Right kidney (tissue), 1 donor: Measurements from ENCODE around the gene CSMD2.
"Not testable (repeated sequence)": the region's sequence is repeated elsewhere in the genome, so short reads cannot be mapped to it uniquely, and the experiment has no call there.

Experiments used
- DNase-seq: peaks from one replicate; pipeline ENCODE4 v3.0.0-alpha.2; 2016

CSMD2 gene

GRCh38 chr1:34108711-34109110 is 56.3 kb downstream of the CSMD2 start:
- DNase-seq: no peak

DNA sequence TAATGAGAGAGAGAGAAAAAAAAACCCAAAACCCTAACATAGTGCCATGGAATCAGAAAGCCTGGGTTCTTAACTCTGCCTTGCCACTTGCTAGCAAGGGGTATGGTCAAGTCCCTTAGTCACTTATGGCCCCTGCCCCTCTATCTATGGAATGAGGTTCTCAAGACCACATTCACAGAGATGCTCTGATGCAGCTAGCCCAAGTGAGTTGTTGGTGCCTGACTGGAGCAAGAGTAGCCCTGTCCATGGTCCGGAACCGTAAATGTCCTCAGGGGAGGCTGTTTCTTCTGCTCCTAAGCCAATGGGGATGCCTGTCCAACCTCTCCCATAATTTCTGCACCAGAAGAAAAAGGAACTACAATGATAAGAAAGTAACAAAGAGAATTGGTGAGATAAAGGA is 56.8 kb downstream of the CSMD2 start:
- DNase-seq: no peak

DNA sequence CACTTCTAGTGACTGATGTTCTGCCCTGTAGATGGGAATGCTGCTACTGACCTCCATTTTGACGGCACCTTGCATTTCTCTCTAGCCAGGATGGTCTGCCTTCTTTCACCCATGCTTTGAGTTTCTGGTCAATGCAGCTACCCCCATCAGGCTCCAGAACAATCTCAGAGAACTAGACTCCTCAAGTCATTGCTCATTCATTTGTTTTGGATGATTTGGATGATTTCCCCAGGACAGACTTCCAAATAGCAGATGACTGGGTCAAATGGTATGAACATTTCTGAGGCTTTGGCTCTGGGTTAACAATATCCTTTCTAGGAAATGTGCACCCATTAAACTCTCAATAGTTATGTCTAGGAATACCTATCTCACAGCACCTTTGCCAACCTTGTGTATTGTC is 63.9 kb downstream of the CSMD2 start:
- no peak for DNase-seq

GRCh38 chr1:34100332-34100731 is 64.7 kb downstream of the CSMD2 start:
- DNase-seq: no peak

- DNase-seq: not testable (repeated sequence)
These were observed 72.6 kb downstream of the CSMD2 start for GRCh38 chr1:34092399-34092798.

- no peak for DNase-seq
These were observed 75.3 kb downstream of the CSMD2 start for GRCh38 chr1:34089731-34090130.

DNA sequence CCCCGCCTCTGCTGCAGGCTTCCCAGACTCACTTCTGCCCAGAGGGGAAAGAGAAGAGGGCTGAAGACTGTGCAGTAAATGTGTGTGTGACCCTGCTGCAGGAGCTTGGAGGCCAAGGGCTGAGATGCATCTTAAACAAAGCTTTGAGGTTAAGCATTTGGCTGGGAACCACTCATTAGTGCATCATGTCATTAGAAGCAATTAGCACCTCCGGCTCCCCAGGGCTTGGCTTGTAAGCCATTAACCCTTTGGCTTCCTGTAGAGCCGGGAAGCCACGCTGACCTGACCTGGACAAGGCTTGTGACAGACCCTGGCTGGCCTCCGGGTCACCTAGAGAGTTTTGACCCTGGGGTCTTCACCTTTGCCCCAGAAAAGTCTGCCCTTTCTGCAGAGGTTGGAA is 77.0 kb downstream of the CSMD2 start:
- DNase-seq: no peak

GRCh38 chr1:34086561-34086960 is 78.5 kb downstream of the CSMD2 start:
- no peak for DNase-seq

- DNase-seq: no peak
These were observed 81.1 kb downstream of the CSMD2 start for GRCh38 chr1:34083974-34084373.

DNA sequence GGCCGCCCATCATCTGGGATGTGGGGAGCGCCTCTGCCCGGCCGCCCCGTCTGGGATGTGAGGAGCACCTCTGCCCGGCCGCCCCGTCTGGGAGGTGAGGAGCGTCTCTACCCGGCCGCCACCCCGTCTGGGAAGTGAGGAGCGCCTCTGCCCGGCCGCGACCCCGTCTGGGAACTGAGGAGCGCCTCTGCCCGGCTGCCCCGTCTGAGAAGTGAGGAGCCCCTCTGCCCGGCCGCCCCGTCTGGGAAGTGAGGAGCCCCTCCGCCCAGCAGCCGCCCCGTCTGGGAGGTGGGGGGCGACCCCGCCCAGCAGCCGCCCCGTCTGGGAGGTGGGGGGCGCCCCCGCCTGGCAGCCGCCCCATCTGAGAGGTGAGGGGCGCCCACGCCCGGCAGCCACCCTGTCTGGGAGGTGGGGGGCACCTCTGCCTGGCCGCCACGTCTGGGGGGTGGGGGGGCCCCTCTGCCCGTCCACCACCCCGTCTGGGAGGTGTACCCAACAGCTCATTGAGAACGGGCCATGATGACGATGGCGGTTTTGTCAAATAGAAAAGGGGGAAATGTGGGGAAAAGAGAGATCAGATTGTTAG is 82.9 kb downstream of the CSMD2 start:
- DNase-seq: not testable (repeated sequence)

- no peak for DNase-seq
These were observed 86.6 kb downstream of the CSMD2 start for GRCh38 chr1:34078383-34078782.

- DNase-seq: no peak
These were observed 89.5 kb downstream of the CSMD2 start for GRCh38 chr1:34075576-34075975.

DNA sequence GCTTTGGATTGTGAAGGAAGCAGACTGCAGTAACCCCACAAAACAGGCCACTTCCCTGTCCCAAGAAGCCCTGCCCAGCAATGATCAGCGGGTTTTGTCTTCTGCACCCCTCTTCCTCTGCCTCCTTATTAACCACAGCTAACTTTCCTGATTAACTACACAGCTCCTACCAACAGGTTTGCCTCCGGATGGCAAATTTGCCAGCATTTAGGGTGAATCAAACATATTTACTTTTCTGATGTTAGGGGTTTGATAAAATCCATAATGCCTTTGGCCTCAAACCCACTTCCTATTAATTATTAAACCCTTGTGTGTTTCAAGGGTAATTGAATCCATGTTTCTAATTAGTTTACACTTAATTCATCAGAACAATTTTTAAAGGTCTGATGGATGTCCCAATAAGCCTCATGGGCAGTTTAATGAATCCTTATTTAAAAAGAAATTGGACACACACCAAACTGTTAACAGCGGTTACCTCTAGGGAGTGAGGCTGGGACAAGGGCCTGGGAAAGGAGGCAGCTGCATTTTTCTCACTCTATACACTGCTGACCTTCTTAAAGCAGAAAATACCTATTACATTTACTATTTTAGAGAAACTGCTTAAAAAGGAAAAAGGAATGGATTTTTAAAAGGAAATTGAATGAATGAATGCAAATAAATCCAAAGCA is 91.9 kb downstream of the CSMD2 start:
- DNase-seq: no peak

DNA sequence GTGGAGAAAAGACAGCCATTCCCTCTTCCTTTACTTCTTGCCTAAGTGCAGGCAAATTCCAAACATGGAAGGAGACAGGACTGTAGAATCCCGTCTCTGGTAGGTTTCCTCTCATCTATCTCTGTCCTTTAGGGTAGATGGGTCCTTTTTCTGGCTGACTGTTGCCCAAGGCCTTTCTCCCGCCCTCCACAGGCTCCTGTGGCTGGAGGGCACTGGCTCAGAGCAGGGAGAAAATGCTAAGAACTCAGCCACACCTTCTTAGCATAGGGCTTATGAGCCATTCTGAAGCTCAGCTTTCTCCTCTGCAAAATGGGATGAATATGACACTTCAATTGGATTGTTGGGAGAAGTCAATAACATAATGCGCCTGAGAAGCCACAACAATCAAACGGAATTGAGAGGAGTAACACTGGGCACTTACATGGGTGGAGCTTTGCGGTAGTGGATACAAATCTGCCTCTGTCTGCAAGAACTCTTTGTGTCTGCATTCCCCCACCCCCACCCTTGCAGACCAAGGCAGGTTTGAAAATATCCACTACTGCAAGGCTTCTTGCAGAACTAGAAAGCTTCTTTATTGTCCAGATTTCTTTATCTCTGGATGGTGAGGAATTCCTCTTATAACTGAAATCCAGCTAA is 94.7 kb downstream of the CSMD2 start:
- DNase-seq: no peak

GRCh38 chr1:34066981-34067603 is 97.9 kb downstream of the CSMD2 start:
- DNase-seq: no peak

- no peak for DNase-seq
These were observed 98.9 kb downstream of the CSMD2 start for GRCh38 chr1:34066166-34066565.

- DNase-seq: no peak
These were observed 99.5 kb downstream of the CSMD2 start for GRCh38 chr1:34065498-34065897.

DNA sequence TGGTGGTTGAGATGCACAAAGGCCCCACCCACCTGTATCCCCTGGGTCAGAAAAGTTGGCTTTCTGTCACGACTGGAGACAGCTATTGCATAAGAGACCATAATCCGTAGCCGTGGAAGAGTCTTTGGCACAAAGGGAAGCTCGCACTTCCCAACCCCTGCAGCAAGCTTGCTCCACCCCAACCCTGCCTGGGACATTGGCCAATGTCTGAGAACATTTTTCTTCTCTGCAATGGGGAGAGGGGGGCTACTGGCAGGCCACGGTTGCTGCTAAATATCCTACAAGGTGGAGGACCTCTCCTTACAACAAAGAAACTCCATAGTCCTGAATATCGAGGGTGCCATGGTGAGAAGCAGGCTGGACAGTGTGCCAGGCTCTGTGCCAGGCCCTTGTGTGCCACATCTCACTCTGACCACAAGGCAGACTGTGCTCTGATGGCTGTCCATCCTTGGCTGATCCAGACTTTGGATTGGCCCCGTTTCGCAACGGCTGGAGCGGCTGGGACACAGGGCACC is 104.1 kb downstream of the CSMD2 start:
- no peak for DNase-seq

- DNase-seq: no peak
These were observed 104.8 kb downstream of the CSMD2 start for GRCh38 chr1:34060187-34060730.

DNA sequence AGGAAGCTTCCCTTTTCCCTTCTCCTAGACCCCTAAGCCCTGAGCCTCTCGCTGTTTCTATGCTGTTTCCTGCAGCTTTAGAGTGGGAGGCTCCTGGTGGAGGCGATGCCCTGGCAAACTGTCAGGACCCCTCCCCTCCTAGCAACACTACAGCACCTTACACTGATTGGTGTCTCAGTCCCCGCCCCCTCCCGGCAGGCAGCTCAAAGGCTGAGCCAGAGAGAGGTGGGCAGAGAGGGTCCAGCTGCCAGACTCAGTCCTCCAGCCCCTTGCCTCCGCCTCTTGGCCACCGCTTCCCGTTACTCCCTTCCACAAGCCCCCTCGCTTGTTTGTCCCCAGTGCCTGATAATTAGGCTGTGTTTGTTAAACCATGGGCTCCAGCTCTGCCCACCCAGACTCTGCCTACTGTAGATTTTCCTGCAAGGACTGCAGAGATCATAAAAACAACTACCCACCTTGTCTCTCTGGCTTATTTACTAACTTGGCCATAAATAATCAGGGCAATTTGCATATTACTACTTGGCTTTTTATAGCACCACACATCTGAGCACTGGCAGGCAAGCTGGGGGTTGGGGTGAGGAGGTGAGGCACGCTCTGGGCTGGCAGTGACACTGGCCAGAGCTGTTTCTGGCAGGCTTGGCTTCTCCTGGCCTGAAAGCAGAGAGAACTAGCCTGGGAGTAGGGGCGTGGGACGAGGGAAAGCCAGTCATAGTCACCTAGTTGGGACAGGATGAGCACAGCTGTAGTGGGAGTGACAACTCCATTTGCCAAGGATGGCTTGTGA is 107.5 kb downstream of the CSMD2 start:
- no peak for DNase-seq

GRCh38 chr1:34055818-34056217 is 109.2 kb downstream of the CSMD2 start:
- DNase-seq: no peak

- no peak for DNase-seq
These were observed 110.1 kb downstream of the CSMD2 start for GRCh38 chr1:34054920-34055319.
